Mucosa of gallbladder (tissue), 1 donor: Measurements from ENCODE around the gene VSX1. TPM values are rescaled to one million over a fixed set of nuclear protein-coding genes. Genes with fewer than 3 reads are reported as not detected.

Experiments used
- DNase-seq: peaks from one replicate; pipeline ENCODE4 v3.0.0-alpha.2; 2020; ENCODE audit warnings: low spot score
- total RNA-seq: library from RNA; stranded (reverse); gene quantifications from one replicate; pipeline ENCODE4 v1.2.1, GENCODE V29; 2021
- donor health status: DM: no; HTN: no; CAD: no.

Gene VSX1
- total RNA-seq, 1 donor from 2014 or later: not detected

- DNase-seq: peak; percentile 73
These were observed 16.2 kb downstream of the VSX1 start for GRCh38 chr20:25065625-25066338.

DNA sequence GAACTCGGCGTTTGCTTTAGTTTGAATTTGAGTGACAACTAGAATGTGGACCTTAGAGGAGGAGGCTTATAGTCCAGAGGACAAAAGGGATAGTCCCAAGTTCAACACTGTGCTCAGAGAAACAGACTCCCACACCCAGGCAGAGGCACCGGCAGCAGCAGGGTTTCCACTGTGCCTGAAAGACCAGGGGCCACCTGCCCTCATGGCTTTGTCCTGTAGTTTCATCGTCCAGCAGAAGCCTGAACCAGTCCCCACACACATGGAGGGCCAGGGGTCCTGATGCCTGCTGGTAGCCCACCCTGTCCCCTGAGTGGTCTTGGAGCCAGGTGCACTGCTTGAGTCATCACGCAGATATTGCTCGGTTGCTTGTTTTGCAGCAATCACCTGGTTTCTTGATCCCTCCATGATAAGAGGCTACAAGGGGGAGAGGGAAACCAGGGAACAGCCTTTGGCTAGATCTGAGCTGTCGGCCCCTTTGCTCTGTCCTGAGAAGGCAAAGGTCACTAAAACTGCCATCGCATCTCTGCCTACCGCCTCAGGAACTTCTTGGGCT, 16.8 kb downstream of the VSX1 start:
- no peak for DNase-seq

GRCh38 chr20:25064561-25065071, 17.3 kb downstream of the VSX1 start:
- no peak for DNase-seq

DNA sequence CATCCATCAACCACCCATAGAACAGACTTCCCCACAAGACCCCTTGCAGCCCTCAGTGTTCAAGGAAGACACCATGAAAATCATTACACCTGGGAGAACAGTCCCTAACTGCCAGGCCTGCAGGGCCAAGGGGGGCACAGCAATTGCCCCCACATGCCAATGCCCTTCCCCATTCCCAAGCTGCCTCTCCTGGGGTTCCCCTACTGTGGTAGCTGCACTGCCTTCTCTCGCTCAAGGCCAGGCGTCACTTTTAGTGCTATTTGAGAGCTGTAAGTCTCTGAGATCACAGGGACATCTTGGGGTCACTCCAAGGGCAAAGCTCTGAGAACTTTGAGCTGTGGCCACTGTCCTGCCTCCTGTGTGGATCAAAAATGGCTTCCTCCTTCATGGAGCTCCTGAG, 18.0 kb downstream of the VSX1 start:
- no peak for DNase-seq

DNA sequence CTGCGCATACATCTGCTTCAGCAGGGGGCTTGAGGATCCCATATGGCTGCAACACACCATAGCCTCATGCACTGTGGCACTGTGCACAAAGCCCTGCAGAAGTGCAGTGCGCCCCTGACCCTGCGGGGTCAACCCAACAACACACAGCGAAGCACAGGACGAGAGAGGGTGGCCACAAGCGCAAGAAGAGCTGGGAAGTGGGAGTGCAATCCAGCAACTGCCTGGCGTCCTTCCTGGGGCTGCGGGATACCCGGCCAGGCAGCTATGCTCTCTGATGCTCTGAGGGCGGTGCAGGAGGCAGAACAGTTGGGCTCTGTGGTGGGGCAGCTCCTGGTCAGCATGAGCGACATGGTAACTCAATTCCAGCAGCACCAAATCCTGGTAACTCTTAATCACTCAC, 18.4 kb downstream of the VSX1 start:
- DNase-seq: no peak

DNA sequence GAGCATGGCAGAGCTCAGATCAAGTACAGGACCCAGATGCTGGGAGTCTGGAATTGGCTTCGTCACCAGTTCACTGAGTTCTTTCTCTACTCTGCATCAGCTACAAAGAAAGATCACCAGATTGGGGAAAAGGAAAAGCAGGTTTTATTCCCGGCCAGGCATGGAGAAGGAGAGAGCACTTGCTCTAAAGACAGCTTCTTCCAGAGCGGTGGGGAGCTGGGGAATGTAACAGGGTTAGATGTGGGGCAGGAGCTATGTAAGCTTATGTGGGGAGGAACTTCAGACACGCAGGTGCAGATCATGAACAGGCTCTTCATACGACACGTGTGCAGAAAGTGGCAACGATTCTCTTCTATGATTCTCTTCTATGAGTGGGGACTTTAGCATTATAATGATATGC, 19.1 kb downstream of the VSX1 start:
- no peak for DNase-seq

- no peak for DNase-seq
These were observed 20.0 kb downstream of the VSX1 start for GRCh38 chr20:25061821-25062530.

GRCh38 chr20:25061103-25061799, 20.7 kb downstream of the VSX1 start:
- peak; percentile 67 for DNase-seq

DNA sequence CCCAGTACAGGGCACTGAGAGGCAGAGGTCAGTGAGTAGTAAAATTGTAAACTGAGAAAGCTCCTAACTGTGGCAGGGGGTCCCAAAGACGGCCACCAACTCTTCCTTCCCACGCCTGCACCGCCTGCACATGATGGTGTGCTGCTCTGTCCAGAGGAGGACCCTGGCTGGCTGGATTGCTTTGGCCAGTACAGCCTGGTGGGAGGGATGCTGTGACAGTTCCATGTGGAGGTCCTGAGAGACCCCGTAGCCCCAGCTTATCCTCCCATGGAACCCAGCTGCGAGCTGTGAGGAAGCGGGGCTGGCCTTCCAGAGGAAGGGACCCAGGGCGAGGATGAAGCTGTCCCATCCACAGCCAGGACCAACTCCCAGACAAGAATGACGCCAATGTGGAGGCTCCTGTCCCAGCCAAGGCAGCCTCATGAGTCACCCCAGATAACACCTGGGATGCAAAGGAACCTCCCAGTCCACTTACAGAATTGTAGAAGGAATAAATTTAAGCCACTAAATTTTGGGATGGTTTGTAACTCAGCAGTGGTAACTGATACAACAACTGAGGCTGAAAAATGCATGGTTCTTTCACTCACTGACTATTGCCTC, 22.0 kb downstream of the VSX1 start:
- DNase-seq: no peak

GRCh38 chr20:25058847-25059810, 22.8 kb downstream of the VSX1 start:
- no peak for DNase-seq

DNA sequence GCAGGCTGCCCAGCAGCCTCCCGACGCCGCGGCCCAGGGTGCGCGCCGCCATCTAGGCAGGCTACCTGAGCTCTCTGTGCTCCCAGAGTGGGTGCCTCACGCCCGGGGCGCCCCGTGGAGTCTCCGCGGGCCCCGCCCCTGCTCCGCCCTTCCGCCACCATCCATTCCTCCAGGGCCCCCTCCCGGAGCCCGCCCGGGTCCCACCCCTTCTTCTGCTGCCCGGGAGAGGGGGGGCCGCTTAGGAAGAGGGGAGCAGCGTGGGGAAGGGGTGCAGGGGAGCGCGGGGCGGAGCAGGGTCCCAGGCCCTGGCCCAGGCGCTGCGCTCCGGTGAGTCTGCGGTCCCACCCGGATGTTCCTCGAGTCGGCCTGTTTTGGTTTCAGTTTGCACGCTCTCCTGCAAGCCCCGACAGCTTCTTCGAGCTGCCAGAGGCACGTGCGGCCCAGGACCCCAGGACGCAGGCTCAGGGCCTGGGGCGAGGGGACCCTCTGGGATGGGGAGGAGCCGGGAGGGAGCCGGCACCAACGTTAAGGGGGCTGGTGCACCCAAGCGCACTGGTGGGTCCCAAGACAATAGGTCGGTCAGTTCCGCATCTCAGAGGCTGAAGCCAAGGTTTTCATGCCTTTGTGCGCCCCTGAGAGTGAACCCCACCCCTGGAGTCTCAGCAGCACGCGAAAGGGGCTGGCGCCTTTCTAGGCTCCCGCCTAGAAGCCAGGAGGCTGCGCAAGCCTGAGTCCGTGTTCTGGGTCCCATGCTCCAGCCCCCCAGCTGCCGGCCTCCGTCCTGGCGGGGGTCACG, 23.7 kb downstream of the VSX1 start, which contains the start of gene ACSS1:
Gene ACSS1 (minus strand): TSS at position 89 of the 796 bp plus-strand sequence. CDS start 37 bp downstream, at position 52.
- DNase-seq: peak; percentile 54

GRCh38 chr20:25057234-25058050, 24.5 kb downstream of the VSX1 start:
- DNase-seq: peak; percentile 78

GRCh38 chr20:25056690-25057233, 25.2 kb downstream of the VSX1 start:
- no peak for DNase-seq

DNA sequence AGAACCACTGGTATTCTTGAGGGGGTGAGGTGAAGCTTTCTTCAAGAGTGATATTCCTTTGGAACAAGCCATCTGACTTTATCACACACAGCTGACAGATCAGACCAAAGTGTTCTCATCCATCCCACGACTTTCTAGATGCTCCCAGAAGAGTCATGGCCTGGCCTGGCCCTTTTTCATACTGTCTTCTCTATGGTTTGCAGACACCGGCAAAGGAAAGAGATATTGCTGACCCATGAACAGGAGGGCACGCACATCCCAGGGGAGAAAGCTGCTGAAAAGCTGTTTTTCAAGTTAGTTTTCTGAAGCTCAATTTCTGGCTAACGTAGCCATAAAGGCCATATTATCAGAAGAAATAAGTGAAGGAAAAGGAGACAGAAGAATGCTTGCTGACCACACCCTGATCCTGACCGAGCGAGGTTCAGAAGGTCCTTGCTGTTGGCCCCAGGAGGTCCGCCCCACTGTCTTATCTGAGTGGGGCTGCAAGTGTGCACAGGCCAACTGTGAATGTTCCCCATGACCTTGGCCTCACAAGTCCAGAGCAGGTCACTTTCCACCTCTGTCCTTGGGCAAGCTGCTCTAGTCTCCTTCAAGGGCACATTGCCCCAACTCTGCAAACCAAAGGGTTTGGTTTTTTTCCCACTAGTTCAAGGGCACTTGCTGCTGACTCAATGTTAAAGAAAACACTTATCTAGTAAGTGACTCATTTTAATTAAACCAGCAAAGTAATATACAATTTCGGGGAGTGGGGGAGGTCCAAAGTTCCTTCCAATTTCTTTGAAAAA, 26.0 kb downstream of the VSX1 start:
- DNase-seq: no peak

- DNase-seq: no peak
These were observed 26.8 kb downstream of the VSX1 start for GRCh38 chr20:25054995-25055629.

DNA sequence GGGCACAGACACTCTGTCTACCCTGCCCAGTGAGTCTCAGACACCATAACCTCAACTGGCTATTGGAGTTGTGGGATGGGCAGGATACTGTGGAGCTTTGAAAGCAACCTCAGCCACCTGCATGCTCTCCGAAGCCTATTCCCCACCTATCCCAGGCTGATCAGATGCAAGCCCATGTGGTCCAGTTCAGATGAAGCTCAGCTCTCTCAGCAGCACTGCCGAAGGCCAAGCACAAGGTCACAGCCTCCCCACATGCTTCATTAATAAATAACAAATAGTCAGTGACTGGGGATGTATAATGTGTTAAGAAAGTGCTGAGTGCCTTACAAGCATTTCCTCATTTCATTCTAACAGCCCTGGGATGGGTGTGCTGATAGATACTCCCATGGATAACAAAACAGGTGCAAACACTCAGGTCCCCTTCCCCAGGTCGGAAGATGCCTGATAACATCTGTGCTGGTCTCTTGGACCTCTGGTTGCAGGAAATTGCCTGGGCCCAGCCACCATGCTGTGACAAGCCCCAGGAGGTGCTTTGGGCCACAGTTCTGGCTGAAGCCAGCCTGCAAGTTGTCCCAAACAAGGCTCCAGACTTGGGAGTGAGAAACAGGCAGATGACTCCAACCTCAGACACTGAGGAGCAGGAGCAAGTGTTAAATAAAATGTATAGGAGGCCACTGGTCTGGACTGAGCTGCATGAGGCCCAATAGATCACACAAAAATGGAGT, 27.7 kb downstream of the VSX1 start:
- DNase-seq: peak; percentile 44
